ENCODE data around the gene SNX24. TPM values are rescaled to one million over a fixed set of nuclear protein-coding genes. Genes with fewer than 3 reads are reported as not detected.

Gene SNX24
- total and polyA plus RNA-seq, 9 of the 15 experiments (the other 6 are each of a cell fraction or from before 2014, with no cell fraction given), result 5.3 to 10.1 (median 7.9) TPM

DNA sequence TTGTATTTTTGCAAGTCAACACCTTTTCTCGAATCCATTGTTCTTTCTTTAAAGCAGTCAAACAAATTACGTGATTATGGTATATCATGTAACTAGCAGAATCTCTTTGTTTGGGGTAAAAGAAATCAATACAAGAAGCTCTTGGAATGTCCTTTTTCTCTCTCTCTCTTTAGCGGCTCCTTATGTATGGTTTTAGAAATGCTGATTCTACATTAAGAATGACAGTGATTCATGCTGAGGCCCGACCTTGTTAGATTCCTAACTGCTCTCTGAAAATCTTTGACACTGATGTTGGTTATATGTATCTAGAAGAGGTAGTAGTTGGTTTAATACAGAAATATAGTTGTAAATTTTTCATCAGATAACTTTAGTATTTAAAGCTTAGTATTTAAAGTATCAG lies 76.4 kb downstream of the SNX24 start:
- 1% methylated on average over 4 of the region's 4 CpGs for WGBS (ENCODE audit: insufficient coverage, low coverage, missing lambda C conversion rate)
- Histone ChIP-seq H3K79me2 (ENCODE audit: control insufficient read depth, insufficient read depth, low read length) (no peaks in the 10 kb centered on the region), H3K27me3 (ENCODE audit: control insufficient read depth in 2 of 2, insufficient read depth in 2 of 2, low read length in 2 of 2) (no peaks in the 10 kb centered on the region; a peak in 1 of 5 replicates), H4K20me1 (replicated peaks; ENCODE audit: control insufficient read depth, insufficient read depth, low read length) (no peaks in the 10 kb centered on the region), H3K9ac (ENCODE audit: insufficient read depth in 1 of 2, low read depth in 2 of 2, low read length in 2 of 2) (no peak overlapping the region), H3K4me2 (ENCODE audit: insufficient read depth, low read length) (no peak overlapping the region), H3K4me1 (replicated peaks in 1 of 2; ENCODE audit: control insufficient read depth in 2 of 2, insufficient read depth in 2 of 2, low read length in 2 of 2) (peaks cover 0 to 5% of the 10 kb centered on the region in 2 experiments; a peak in 1 of 5 replicates), H3K4me3 (no peak overlapping the region), H3K9me3 (replicated peaks; ENCODE audit: control insufficient read depth, insufficient read depth, low read depth, low read length) (no peaks in the 10 kb centered on the region), H3K9me1 (ENCODE audit: control insufficient read depth, insufficient read depth, low read length) (no peaks in the 10 kb centered on the region), H3K36me3 (ENCODE audit: control insufficient read depth, insufficient read depth, low read length) (no peaks in the 10 kb centered on the region), H3K27ac (ENCODE audit: extremely low read depth, low read depth, low read length) (no peak overlapping the region), H2AFZ (ENCODE audit: low read depth, low read length) (no peak overlapping the region)
- ChIA-PET CTCF (ENCODE audit: low intra/inter-chr PET ratio) (no interaction called here), POLR2A (interaction anchor here (0.6 to 0.8 kb wide), 3 partner anchors 21 to 98 kb away, joined by 3 read pairs; no protein-coding TSS in a partner anchor)
- intact Hi-C loops (cut with micrococcal nuclease) (no loop called here), in situ Hi-C loops (cut with MboI) (no loop called here)
- DNase-seq (ENCODE audit: extremely low read depth in 1 of 4, low spot score in 3 of 4) (no peak), FAIRE-seq (no peak), ATAC-seq (no peak)
- no TSS peak for BruUV-seq (replicated peaks)
- TF ChIP-seq ZNF316 (IDR thresholded peaks at IDR 0.05) (0 out of 2 replicates have a peak, but pooled peaks have one; percentile 49), MAFG (tag; conservative IDR thresholded peaks at IDR 0.05) (0 out of 2 replicates have a peak, but pooled peaks have one; percentile 9), ZNF445 (CRISPR knock-in tag; IDR thresholded peaks at IDR 0.05; ENCODE audit: low read depth) (no peak), FUS (optimal IDR thresholded peaks at IDR 0.05; ENCODE audit: low read depth, low read length) (no peak), WHSC1 (IDR thresholded peaks at IDR 0.05; ENCODE audit: low read length) (no peak), HDAC8 (tag; IDR thresholded peaks at IDR 0.05) (no peak), GATAD2B (IDR thresholded peaks at IDR 0.05; ENCODE audit: borderline replicate concordance) (no peak), C11orf30 (IDR thresholded peaks at IDR 0.05; ENCODE audit: low read depth) (peak; percentile 53; the same call in 1 of the 2 replicates), ZNF778 (CRISPR knock-in tag; IDR thresholded peaks at IDR 0.05) (no peak)
